ENCODE results near the gene OR51B4. TPM values are rescaled to one million over a fixed set of nuclear protein-coding genes. Genes with fewer than 3 reads are reported as not detected.

The OR51B4 gene
- total and polyA plus RNA-seq, 2 experiments from 2014 or later: not detected

GRCh38 chr11:5281596-5281995 is 20.1 kb downstream of the OR51B4 start:
- H3K4me2 ChIP-seq: no peak overlapping the region
- H3K4me1 ChIP-seq (ENCODE audit: insufficient read depth): no peaks in the 10 kb centered on the region
- Mint-ChIP-seq H3K9me3 (no peaks in the 10 kb centered on the region), H3K36me3 (ENCODE audit: low read depth) (no peaks in the 10 kb centered on the region), H3K27me3 (ENCODE audit: insufficient read depth, low read depth, poor library complexity) (peaks cover 1% of the 10 kb centered on the region), H3K4me1 (peaks cover 5% of the 10 kb centered on the region), H3K4me3 (no peak overlapping the region), H3K27ac (no peak overlapping the region)
- no peak overlapping the region for H3K4me3 ChIP-seq
- H3K79me2 ChIP-seq (replicated peaks; ENCODE audit: insufficient read depth): no peaks in the 10 kb centered on the region
- H4K20me1 ChIP-seq (replicated peaks; ENCODE audit: insufficient read depth): no peaks in the 10 kb centered on the region
- TF ChIP-seq CREB1 (CRISPR knock-in tag; IDR thresholded peaks at IDR 0.05; ENCODE audit: low read depth): no peak
- no peak for TF ChIP-seq ZNF331 (CRISPR knock-in tag; IDR thresholded peaks at IDR 0.05; ENCODE audit: low read depth)
- TF ChIP-seq NANOG (IDR thresholded peaks at IDR 0.05; ENCODE audit: borderline replicate concordance): no peak
- TF ChIP-seq POLR2AphosphoS5 (IDR thresholded peaks at IDR 0.05; ENCODE audit: low read depth): no peak
- no peak overlapping the region for H3K27ac ChIP-seq (ENCODE audit: low read depth)
- DNase-seq (ENCODE audit: low spot score) (no peak), ATAC-seq (no peak)
- H3F3A ChIP-seq (replicated peaks; ENCODE audit: low read depth): no peaks in the 10 kb centered on the region
- peaks cover 8% of the 10 kb centered on the region; the same call in 1 of the 2 replicates for H3K9me2 ChIP-seq (ENCODE audit: insufficient read depth)
- H3K36me3 ChIP-seq (ENCODE audit: insufficient read depth): no peaks in the 10 kb centered on the region
- H3K27me3 ChIP-seq (ENCODE audit: insufficient read depth): no peaks in the 10 kb centered on the region
- H2AFZ ChIP-seq: no peak overlapping the region

GRCh38 chr11:5280582-5281102 is 21.1 kb downstream of the OR51B4 start:
- no peaks in the 10 kb centered on the region for H3K36me3 Mint-ChIP-seq (ENCODE audit: low read depth)
- H3K9me3 Mint-ChIP-seq: no peaks in the 10 kb centered on the region
- Histone ChIP-seq H3F3A (replicated peaks; ENCODE audit: low read depth) (no peaks in the 10 kb centered on the region), H3K27ac (ENCODE audit: low read depth) (no peak overlapping the region), H3K4me2 (no peak overlapping the region), H3K36me3 (ENCODE audit: insufficient read depth) (no peaks in the 10 kb centered on the region), H3K4me3 (no peak overlapping the region), H2AFZ (no peak overlapping the region), H3K27me3 (ENCODE audit: insufficient read depth) (no peaks in the 10 kb centered on the region), H3K4me1 (ENCODE audit: insufficient read depth) (no peaks in the 10 kb centered on the region), H3K79me2 (replicated peaks; ENCODE audit: insufficient read depth) (no peaks in the 10 kb centered on the region), H4K20me1 (replicated peaks; ENCODE audit: insufficient read depth) (no peaks in the 10 kb centered on the region), H3K9me2 (ENCODE audit: insufficient read depth) (peaks cover 8% of the 10 kb centered on the region; the same call in 1 of the 2 replicates)
- peak overlapping the region; percentile 89 for H3K27ac Mint-ChIP-seq
- ATAC-seq (peak; percentile 70), DNase-seq (ENCODE audit: low spot score) (peak; percentile 51)
- no peak overlapping the region for H3K4me3 Mint-ChIP-seq
- peaks cover 5% of the 10 kb centered on the region for H3K4me1 Mint-ChIP-seq
- peaks cover 1% of the 10 kb centered on the region for H3K27me3 Mint-ChIP-seq (ENCODE audit: insufficient read depth, low read depth, poor library complexity)
- TF ChIP-seq JUNB (IDR thresholded peaks at IDR 0.05; ENCODE audit: unreplicated experiment) (no peak), REST (IDR thresholded peaks at IDR 0.05; ENCODE audit: unreplicated experiment) (no peak), ZNF114 (CRISPR knock-in tag; IDR thresholded peaks at IDR 0.05) (no peak), EZH2 (IDR thresholded peaks at IDR 0.05; ENCODE audit: low read depth, unreplicated experiment) (no peak), STAT1 (IDR thresholded peaks at IDR 0.05; ENCODE audit: unreplicated experiment) (no peak), CREB1 (CRISPR knock-in tag; IDR thresholded peaks at IDR 0.05; ENCODE audit: low read depth) (no peak), EZH2phosphoT487 (IDR thresholded peaks at IDR 0.05; ENCODE audit: unreplicated experiment) (no peak), ZNF462 (CRISPR knock-in tag; IDR thresholded peaks at IDR 0.05) (no peak), ZNF331 (CRISPR knock-in tag; IDR thresholded peaks at IDR 0.05; ENCODE audit: low read depth) (no peak), NANOG (IDR thresholded peaks at IDR 0.05; ENCODE audit: borderline replicate concordance) (no peak)
